HepG2 (cell line): ENCODE results near the gene UPB1. TPM values are rescaled to one million over a fixed set of nuclear protein-coding genes. Genes with fewer than 3 reads are reported as not detected.

ENCODE experiments used
- ATF3 ChIP-seq: sonication (generic); formaldehyde crosslinking; IDR thresholded peaks from 2 replicates; pipeline ENCODE4 v1.4.0; 2020; ENCODE audit warnings: missing genetic modification reagents
- FOXA3 ChIP-seq: IDR thresholded peaks from 2 replicates; pipeline ENCODE4 v1.6.1; 2016; ENCODE audit warnings: missing genetic modification reagents, missing compliant biosample characterization
- GPN1 ChIP-seq: sonication (generic); formaldehyde crosslinking; IDR thresholded peaks from 2 replicates; pipeline ENCODE4 v1.5.1; 2020; ENCODE audit warnings: missing genetic modification reagents, borderline replicate concordance
- KAT2B ChIP-seq: fragments of 150-350 bp; IDR thresholded peaks from 2 replicates; pipeline ENCODE4 v1.6.1; 2014; ENCODE audit warnings: low read depth, low read length, borderline replicate concordance
- KDM3A ChIP-seq: IDR thresholded peaks from 2 replicates; pipeline ENCODE4 v1.6.1; 2018; ENCODE audit warnings: low read depth, missing compliant biosample characterization
- LBX2 ChIP-seq: sonication (generic); formaldehyde crosslinking; IDR thresholded peaks from 2 replicates; pipeline ENCODE4 v1.5.0; 2020; ENCODE audit warnings: missing genetic modification reagents, mild to moderate bottlenecking, borderline replicate concordance
- MTF1 ChIP-seq: sonication (generic); formaldehyde crosslinking; IDR thresholded peaks from 2 replicates; pipeline ENCODE4 v1.5.0; 2020; ENCODE audit warnings: missing genetic modification reagents
- MZF1 ChIP-seq: sonication (generic); formaldehyde crosslinking; IDR thresholded peaks from 2 replicates; pipeline ENCODE4 v1.8.1; 2023; ENCODE audit warnings: mild to moderate bottlenecking, missing genetic modification reagents, borderline replicate concordance
- NR3C1 ChIP-seq: sonication (generic); formaldehyde crosslinking; IDR thresholded peaks from 2 replicates; pipeline ENCODE4 v1.4.0; 2020; ENCODE audit warnings: missing genetic modification reagents
- ONECUT2 ChIP-seq: sonication (generic); formaldehyde crosslinking; IDR thresholded peaks from 2 replicates; pipeline ENCODE4 v1.4.0; 2020; ENCODE audit warnings: missing genetic modification reagents
- RAD21 ChIP-seq: fragments of 450-650 bp; formaldehyde crosslinking; IDR thresholded peaks from 2 replicates; pipeline ENCODE4 v1.5.0; 2020; ENCODE audit warnings: mild to moderate bottlenecking
- RFX3 ChIP-seq: IDR thresholded peaks from 2 replicates; pipeline ENCODE4 v1.6.1; 2016; ENCODE audit warnings: missing biosample characterization, missing genetic modification reagents
- RXRB ChIP-seq: IDR thresholded peaks from 2 replicates; pipeline ENCODE4 v1.6.1; 2016; ENCODE audit warnings: borderline replicate concordance, missing genetic modification reagents, missing compliant biosample characterization
- TFDP1 ChIP-seq: IDR thresholded peaks from 2 replicates; pipeline ENCODE4 v1.6.1; 2016; ENCODE audit warnings: missing compliant biosample characterization, missing genetic modification reagents, borderline replicate concordance
- TMF1 ChIP-seq: sonication (generic); formaldehyde crosslinking; IDR thresholded peaks from 2 replicates; pipeline ENCODE4 v1.8.1; 2022; ENCODE audit warnings: low read depth, missing genetic modification reagents
- ZBTB4 ChIP-seq: sonication (generic); formaldehyde crosslinking; IDR thresholded peaks from 2 replicates; pipeline ENCODE4 v1.4.0; 2020; ENCODE audit warnings: missing genetic modification reagents, mild to moderate bottlenecking, borderline replicate concordance
- ZBTB46 ChIP-seq: sonication (generic); formaldehyde crosslinking; IDR thresholded peaks from 2 replicates; pipeline ENCODE4 v1.4.0; 2020; ENCODE audit warnings: mild to moderate bottlenecking, missing genetic modification reagents, borderline replicate concordance
- ZMAT3 ChIP-seq: sonication (generic); formaldehyde crosslinking; conservative IDR thresholded peaks from 2 replicates; pipeline ENCODE4 v1.7.0; 2021; ENCODE audit warnings: missing genetic modification reagents
- ZNF326 ChIP-seq: sonication (generic); formaldehyde crosslinking; IDR thresholded peaks from 2 replicates; pipeline ENCODE4 v1.4.0; 2020; ENCODE audit warnings: missing genetic modification reagents, borderline replicate concordance
- ZNF550 ChIP-seq: sonication (generic); formaldehyde crosslinking; IDR thresholded peaks from 2 replicates; pipeline ENCODE4 v1.4.0; 2020; ENCODE audit warnings: mild to moderate bottlenecking, missing genetic modification reagents, borderline replicate concordance
- ZNF558 ChIP-seq: sonication (generic); formaldehyde crosslinking; IDR thresholded peaks from 2 replicates; pipeline ENCODE4 v1.9.0; 2022; ENCODE audit warnings: mild to moderate bottlenecking, missing genetic modification reagents, borderline replicate concordance
- ZNF781 ChIP-seq: sonication (generic); formaldehyde crosslinking; IDR thresholded peaks from 2 replicates; pipeline ENCODE4 v1.5.1; 2020; ENCODE audit warnings: borderline replicate concordance, mild to moderate bottlenecking, missing genetic modification reagents; ENCODE audit errors: not compliant biosample characterization
- ZNF839 ChIP-seq: sonication (generic); formaldehyde crosslinking; IDR thresholded peaks from 2 replicates; pipeline ENCODE4 v1.4.0; 2020; ENCODE audit warnings: missing genetic modification reagents, mild to moderate bottlenecking, borderline replicate concordance
- polyA plus RNA-seq, 8 experiments: library from polyadenylated mRNA; depleted of rRNA in 3 of 8; stranded (reverse) in 7 of 8; unstranded in 1 of 8; fragments of >200 nt; fragmentation: Illumina TruSeq in 4 of 8; extraction: Trizol in 4 of 8; gene quantifications; 2 replicates each; pipeline versions ENCODE4 v1.2.1 to v1.2.3, GENCODE V29; 2011 to 2016; ENCODE audit warnings: low read depth in 4 of 8, missing spikeins in 1 of 8, mixed read lengths in 1 of 8; ENCODE audit not compliant: insufficient read depth in 1 of 8
- total RNA-seq, 5 experiments: library from RNA; depleted of rRNA; stranded (reverse); fragments of >200 nt; fragmentation: Illumina TruSeq; extraction: Trizol; gene quantifications; 2 replicates each; pipeline ENCODE4 v1.2.3, GENCODE V29; 2016; ENCODE audit warnings: low read depth in 1 of 5

UPB1 gene
- total and polyA plus RNA-seq, 2 of the 13 experiments (the other 11 are each of a cell fraction or from before 2014, with no cell fraction given): 0.38 to 1.2 TPM

- no peak for TF ChIP-seq RAD21
- peak; percentile 97 for TF ChIP-seq KDM3A (CRISPR knock-in tag)
- TF ChIP-seq ZNF781 (CRISPR knock-in tag): peak; percentile 99
- TF ChIP-seq ZBTB46 (CRISPR knock-in tag): no peak
- peak; percentile 95 for TF ChIP-seq MZF1
- TF ChIP-seq FOXA3 (CRISPR knock-in tag): peak; percentile 99
- TF ChIP-seq ATF3 (CRISPR knock-in tag): peak; percentile 67; the same call in 1 of the 2 replicates
- no peak for TF ChIP-seq ZNF550 (CRISPR knock-in tag)
- TF ChIP-seq ZNF839 (CRISPR knock-in tag): no peak
- no peak for TF ChIP-seq KAT2B
- TF ChIP-seq ZMAT3 (CRISPR knock-in tag): peak; percentile 98
- peak; percentile 99 for TF ChIP-seq TFDP1 (CRISPR knock-in tag)
- no peak for TF ChIP-seq NR3C1 (CRISPR knock-in tag)
- TF ChIP-seq RXRB (CRISPR knock-in tag): peak; percentile 95
- TF ChIP-seq RFX3 (CRISPR knock-in tag): no peak
- TF ChIP-seq ZNF326 (CRISPR knock-in tag): no peak
- TF ChIP-seq ZBTB4: peak; percentile 99
- TF ChIP-seq LBX2 (CRISPR knock-in tag): peak; percentile 96; the same call in 1 of the 2 replicates
- peak; percentile 98; the same call in 1 of the 2 replicates for TF ChIP-seq ZNF558 (CRISPR knock-in tag)
- peak; percentile 70; the same call in 1 of the 2 replicates for TF ChIP-seq ONECUT2 (CRISPR knock-in tag)
- peak; percentile 97 for TF ChIP-seq TMF1
- TF ChIP-seq GPN1 (CRISPR knock-in tag): no peak; the same call in 1 of the 2 replicates
- TF ChIP-seq MTF1 (CRISPR knock-in tag): no peak
These were observed 19.3 kb downstream of the UPB1 start (continued) for GRCh38 chr22:24514241-24515026.
